ENCODE measurements around the gene ADAM12.

DNA sequence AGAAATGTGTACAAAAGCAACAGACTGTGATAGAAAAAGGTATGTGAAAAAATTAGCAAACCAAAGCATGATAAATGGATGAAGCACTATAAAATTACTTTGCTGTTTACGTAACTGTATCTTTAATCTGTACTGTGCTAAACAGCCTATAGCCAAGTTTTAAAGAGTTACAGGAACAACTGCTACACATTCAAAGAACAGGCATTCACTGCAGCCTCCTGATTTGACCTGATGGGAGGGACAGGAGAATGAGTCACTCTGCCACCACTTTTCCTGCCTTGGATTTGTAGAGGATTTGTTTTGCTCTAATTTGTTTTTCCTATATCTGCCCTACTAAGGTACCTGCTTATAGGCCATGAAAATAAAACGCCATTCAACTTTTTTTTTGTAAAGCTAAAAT lies 375.8 kb downstream of the ADAM12 start:
- no peak for TF ChIP-seq SP1 (IDR thresholded peaks at IDR 0.05)
- TF ChIP-seq, protein P1, sequence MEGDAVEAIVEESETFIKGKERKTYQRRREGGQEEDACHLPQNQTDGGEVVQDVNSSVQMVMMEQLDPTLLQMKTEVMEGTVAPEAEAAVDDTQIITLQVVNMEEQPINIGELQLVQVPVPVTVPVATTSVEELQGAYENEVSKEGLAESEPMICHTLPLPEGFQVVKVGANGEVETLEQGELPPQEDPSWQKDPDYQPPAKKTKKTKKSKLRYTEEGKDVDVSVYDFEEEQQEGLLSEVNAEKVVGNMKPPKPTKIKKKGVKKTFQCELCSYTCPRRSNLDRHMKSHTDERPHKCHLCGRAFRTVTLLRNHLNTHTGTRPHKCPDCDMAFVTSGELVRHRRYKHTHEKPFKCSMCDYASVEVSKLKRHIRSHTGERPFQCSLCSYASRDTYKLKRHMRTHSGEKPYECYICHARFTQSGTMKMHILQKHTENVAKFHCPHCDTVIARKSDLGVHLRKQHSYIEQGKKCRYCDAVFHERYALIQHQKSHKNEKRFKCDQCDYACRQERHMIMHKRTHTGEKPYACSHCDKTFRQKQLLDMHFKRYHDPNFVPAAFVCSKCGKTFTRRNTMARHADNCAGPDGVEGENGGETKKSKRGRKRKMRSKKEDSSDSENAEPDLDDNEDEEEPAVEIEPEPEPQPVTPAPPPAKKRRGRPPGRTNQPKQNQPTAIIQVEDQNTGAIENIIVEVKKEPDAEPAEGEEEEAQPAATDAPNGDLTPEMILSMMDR (IDR thresholded peaks at IDR 0.05; ENCODE audit: low read depth, low read length, missing input control): no peak
- TF ChIP-seq, protein P2, sequence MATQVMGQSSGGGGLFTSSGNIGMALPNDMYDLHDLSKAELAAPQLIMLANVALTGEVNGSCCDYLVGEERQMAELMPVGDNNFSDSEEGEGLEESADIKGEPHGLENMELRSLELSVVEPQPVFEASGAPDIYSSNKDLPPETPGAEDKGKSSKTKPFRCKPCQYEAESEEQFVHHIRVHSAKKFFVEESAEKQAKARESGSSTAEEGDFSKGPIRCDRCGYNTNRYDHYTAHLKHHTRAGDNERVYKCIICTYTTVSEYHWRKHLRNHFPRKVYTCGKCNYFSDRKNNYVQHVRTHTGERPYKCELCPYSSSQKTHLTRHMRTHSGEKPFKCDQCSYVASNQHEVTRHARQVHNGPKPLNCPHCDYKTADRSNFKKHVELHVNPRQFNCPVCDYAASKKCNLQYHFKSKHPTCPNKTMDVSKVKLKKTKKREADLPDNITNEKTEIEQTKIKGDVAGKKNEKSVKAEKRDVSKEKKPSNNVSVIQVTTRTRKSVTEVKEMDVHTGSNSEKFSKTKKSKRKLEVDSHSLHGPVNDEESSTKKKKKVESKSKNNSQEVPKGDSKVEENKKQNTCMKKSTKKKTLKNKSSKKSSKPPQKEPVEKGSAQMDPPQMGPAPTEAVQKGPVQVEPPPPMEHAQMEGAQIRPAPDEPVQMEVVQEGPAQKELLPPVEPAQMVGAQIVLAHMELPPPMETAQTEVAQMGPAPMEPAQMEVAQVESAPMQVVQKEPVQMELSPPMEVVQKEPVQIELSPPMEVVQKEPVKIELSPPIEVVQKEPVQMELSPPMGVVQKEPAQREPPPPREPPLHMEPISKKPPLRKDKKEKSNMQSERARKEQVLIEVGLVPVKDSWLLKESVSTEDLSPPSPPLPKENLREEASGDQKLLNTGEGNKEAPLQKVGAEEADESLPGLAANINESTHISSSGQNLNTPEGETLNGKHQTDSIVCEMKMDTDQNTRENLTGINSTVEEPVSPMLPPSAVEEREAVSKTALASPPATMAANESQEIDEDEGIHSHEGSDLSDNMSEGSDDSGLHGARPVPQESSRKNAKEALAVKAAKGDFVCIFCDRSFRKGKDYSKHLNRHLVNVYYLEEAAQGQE (IDR thresholded peaks at IDR 0.05): no peak
- TF ChIP-seq, protein P3, sequence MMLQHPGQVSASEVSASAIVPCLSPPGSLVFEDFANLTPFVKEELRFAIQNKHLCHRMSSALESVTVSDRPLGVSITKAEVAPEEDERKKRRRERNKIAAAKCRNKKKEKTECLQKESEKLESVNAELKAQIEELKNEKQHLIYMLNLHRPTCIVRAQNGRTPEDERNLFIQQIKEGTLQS (IDR thresholded peaks at IDR 0.05): no peak

All from liver (tissue), 3 donors.